NK-92 (cell line): Measurements from ENCODE around the gene MSL3B.

Experiments used
- DNase-seq: peaks from one replicate; lab custom pipeline; 2025; ENCODE audit not compliant: unreplicated experiment; lab: John Stamatoyannopoulos, UW

The MSL3B gene

DNA sequence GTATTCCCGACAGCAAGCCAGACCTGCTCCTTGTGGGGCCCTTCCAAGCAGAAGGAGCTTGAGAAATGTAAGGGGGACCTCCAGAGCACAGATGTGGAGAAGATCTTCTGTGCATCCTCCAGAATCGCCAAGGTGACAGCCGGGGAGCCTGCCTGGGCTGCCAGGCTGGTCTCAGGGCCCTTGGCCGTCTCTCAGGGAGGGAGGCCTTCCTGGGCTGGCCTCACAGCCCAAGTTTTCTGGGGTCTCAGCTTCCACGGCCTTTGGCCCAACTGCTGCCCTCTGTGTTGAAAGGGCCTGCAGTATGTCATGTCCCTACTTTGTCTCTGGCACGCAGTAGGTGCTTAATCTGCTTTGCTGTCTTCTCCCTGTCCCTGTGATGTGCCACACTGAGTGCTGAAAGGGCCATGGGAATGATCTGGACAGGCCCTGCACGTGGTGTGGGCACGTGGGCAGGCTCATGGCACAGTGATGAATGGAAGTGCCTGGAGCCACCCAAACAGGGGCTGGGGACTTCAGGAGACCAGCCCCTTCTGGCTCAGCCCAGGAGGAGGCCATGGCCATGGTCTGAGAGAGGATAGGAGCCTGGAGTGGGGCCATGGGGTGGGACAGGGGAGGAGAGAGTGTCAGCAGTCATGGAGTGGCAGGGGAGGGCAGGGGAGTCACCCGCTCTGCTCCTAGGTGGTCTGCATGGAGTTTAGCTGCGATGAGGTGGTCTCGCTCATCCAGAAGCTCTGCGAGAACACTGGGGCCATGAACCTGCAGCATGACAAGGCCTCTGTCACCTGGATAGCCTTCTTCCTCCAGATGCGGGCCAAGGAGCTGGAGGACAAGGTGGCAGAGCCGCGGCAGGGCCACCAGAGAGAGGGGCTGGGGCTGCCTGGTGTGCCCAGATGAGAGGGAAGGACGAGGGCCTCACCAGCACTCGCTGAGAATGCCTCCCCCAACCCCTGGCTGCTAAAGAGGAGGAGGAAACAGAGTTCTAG, 49.3 kb downstream of the MSL3B start:
- DNase-seq = no peak

DNA sequence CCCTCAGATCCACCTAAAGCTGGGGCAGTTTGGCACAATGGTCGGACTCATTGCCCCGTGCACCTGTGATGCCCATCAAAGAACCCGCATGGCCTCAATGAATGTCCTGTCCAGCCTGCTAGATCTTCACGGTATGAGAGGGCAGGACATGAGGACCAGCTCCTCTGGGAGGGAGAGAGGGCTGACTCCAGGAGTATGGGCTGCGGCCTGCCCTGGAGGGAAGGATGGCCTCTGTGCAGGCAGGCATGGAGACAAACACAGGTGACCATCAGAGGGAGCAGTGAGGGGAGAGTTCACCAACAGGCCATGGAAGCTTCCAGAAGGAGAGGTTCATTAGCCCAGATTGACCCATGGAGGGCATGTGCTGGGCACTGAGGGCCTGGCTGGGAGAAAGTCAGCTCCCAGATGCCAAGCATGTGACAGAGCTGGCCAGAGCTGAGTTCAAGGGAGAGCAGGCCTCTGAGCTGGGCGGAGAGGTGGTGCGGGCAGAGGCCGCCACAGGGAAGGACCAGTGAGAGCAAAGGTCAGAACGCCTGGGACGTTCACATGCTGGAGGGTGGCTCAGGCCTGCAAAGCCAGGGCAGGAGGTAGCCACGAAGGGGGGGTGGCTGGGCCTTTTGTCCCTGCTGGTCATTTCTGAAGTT, 50.1 kb downstream of the MSL3B start:
- no peak for DNase-seq

- no peak for DNase-seq
These were observed 50.8 kb downstream of the MSL3B start for GRCh38 chr2:233817361-233817911.

DNA sequence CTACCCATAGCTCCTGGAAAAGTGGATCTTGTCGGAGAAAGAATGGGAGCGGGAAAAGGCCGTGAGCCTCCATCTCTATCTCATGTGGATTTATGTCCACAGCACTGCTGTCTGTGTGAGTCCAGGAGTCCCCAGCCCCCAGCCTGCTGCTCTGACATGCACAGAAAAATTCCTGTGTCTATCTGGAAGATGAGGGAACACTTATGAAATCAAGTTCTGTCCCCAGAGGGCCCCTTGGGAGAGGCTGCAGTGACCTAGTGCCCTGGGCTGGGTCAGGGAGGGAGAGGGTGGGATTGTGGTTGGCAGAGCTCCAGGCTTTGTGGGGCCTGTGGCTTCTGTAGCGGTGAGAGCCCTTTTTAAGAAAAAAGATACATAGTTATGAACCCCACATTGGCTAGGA, 51.4 kb downstream of the MSL3B start:
- DNase-seq = no peak

DNA sequence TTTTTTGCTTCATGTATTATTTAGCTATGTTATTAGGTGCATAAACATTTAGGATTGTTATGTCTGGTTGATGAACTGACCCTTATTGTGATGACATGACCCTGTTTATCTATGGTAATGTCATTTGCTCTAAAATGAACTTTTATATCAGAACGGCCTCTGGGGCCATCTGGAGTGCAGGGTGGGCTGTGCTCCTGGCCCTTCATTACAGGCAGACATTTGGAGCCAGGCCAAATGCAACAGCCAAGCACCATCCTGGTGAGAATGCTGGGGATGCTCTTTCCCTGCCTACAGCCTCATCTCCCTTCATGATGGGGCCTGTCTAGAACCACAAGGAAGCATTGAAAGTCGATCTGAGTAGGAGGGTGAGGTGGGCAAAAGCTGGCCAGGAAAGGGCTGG, 51.9 kb downstream of the MSL3B start:
- no peak for DNase-seq

DNA sequence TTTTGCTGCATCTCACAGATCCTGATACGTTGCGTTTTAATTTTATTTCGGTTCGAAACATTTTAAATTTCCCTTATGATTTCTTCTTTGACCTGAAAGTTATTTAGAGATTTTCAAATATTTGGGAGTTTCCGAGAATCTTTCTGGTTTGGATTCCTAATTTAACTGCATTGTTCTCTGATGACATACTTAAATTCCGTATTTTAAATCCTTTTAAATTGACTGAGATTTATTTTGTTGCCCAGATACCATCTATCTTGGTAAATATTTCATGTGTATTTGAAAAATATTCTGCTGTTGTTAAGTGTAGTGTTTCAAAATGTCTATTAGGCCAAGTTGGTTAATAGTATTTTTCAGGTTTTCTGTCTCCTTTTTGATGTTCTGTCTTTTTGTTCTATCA, 52.3 kb downstream of the MSL3B start:
- DNase-seq = no peak
